GM19395 (cell line): ENCODE results near the gene RPA3.

Experiments used
- ATAC-seq: cut with Tn5 transposase; IDR thresholded peaks from one replicate; pipeline ENCODE4 v1.9.1; 2021; ENCODE audit warnings: mild to moderate bottlenecking, moderate library complexity; ENCODE audit not compliant: unreplicated experiment

Gene RPA3

GRCh38 chr7:7736671-7737070, 18.3 kb upstream of the RPA3 start:
- no peak for ATAC-seq

- no peak for ATAC-seq
Measured at GRCh38 chr7:7732621-7733281, 14.3 kb upstream of the RPA3 start.

DNA sequence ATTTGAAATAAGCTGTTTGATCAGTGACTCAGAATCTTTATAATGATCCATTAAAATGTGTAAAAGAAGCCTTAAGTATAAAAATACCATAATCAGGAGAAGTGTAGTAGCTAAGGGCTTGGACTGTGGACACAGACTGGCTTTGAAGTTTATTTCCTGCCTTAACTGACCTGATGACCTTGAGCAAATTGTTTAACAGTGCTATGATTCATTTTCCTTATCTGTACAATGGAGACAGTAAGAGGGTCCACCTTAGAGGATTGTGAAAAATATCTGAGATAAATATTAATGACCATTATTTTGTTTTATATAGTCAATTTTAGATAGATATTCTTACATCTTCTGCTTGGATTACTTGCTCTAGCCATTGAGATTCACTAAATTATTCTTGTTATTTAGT, 13.3 kb upstream of the RPA3 start:
- no peak for ATAC-seq

DNA sequence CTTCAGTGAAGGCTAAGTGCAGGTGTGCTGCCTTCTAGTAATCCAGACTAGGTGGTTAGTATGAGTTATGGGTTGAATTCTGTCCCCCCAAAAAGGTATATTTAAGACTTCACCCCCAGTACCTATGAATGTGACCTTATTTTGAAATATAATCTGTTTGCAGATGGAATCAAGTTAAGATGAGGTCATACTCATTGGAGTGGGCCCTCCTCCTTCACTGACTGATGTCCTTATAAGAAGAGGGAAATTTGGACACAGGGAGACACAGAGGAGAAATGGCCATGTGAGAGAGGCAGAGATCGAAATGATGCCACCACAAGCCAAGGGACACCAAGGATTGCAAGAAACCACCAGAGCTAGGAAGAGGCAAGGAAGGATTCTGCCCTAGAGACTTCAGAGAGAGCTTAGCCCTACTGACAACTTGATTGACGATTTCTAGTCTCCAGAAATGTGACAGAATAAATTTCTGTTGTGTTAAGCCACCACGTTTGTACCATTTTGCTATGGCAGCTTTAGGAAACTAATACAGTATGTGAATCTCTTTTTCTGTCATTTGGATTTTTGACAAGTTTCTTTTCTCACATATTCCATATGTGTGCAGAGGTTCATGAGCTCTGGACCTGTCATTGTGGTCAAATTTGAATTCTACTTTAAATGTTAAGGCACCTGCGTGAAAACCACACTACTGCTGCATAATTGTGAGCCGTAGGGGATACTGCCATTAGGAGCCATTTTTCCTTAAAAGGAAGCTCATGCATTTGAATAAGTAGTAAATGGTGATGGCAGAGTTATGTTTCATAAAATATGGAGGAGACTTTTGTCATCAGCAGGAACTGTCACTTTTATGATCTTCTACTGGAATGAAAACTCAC, 2.6 kb upstream of the RPA3 start:
- no peak for ATAC-seq

DNA sequence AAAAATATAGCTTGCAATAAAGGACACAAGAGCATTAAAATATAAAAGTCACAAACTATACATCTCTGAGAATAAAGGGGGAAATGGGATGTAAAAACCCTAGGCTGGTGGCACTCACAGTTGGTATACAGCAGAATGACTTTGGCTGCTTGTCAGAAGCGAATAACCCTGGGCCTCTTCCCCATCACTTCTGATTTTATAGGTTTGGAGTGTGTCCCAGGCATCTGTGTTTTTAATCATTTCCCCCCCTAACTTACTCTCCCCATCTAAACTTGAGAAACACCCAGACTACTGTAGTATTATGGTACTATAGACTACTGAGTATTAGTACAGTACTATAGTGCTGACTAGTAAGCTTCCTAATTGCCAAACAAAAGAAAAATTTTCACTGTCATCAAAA, 1.8 kb upstream of the RPA3 start:
- no peak for ATAC-seq

DNA sequence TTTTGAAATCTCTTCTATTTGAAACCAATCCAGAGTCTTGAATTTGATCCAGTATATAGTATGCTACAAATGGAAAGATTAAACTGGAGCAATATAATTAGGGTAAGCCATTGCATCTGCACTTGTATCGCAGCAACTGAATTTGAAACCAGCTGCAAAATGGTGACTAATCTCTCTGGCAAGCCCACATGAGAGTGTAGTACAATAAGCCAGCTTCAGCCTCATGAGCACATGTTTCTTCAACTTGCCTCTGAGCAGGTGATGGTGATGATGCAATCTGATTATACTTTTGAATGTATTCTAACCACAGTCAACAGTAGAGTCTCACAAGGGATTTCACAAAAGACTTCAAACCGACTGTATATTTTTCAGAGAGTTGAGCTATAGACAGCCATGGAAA, 829 bp upstream of the RPA3 start:
- peak; percentile 98 for ATAC-seq

DNA sequence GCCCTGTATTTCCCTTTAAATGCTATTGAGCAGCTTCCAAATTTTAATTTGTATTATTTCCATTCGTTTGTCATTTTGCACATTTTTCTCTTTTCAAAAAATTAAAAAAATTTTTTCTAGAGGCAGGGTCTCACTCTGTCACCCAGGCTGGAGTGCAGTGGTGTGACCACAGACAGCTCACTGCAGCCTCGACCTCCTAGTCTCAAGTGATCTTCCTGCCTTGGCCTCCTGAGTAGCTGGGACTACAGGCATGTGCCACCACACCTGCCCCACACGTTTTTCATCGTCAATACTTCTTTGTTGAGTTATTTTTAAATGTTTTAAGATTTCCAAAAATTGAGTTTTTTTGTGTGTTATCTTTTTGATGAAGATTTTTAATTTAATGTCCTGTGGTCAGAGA, 4.7 kb downstream of the RPA3 start:
- ATAC-seq, result no peak

- no peak for ATAC-seq
Measured at GRCh38 chr7:7710469-7710868, 7.9 kb downstream of the RPA3 start.

DNA sequence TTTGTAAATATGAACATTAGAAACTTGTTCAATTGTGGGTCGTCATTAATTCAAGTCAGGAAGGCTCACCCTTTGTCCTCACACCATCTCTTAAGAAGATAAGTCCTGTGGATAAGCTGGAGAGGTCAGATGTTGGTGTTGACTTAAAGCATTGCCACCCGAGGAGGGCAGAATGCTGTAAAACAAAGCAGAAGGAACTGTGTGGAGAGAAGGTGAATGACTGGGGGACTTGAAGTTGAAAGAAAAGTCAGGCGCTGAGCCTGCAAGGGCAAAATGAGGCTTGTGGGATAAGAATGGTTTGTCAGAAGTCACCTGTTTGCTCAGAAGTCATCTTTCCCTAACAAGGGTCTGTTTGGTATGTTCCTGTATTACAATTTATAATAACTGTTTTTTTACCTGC, 9.1 kb downstream of the RPA3 start:
- ATAC-seq, result no peak

- ATAC-seq, result no peak
Measured at GRCh38 chr7:7707806-7708205, 10.6 kb downstream of the RPA3 start.

- ATAC-seq, result no peak
Measured at GRCh38 chr7:7707246-7707645, 11.2 kb downstream of the RPA3 start.

- ATAC-seq, result peak; percentile 33
Measured at GRCh38 chr7:7706556-7707172, 11.7 kb downstream of the RPA3 start.

- peak; percentile 66 for ATAC-seq
Measured at GRCh38 chr7:7706101-7706511, 12.3 kb downstream of the RPA3 start.

- no peak for ATAC-seq
Measured at GRCh38 chr7:7705318-7705717, 13.1 kb downstream of the RPA3 start.

GRCh38 chr7:7704867-7705266, 13.5 kb downstream of the RPA3 start:
- no peak for ATAC-seq

DNA sequence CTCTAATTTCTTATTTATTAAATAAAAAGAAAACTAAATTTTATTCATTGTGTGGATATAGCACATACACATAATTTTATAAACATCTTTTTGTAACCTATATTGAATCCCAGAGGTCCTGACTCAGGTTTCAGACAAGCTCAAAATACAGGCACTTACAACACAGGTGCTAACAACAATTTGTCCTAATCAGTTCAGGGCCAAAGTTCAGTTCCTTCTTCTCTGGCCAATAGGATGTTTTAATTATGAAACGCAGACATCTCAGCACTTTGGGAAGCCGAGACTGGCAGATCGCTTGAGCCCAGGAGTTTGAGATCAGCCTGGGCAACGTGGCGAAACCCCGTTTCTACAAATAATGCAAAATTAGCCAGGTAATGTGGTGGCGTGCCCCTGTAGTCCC, 15.0 kb downstream of the RPA3 start:
- ATAC-seq, result no peak

GRCh38 chr7:7702826-7703225, 15.6 kb downstream of the RPA3 start:
- no peak for ATAC-seq

- peak; percentile 46 for ATAC-seq
Measured at GRCh38 chr7:7701527-7701926, 16.9 kb downstream of the RPA3 start.

DNA sequence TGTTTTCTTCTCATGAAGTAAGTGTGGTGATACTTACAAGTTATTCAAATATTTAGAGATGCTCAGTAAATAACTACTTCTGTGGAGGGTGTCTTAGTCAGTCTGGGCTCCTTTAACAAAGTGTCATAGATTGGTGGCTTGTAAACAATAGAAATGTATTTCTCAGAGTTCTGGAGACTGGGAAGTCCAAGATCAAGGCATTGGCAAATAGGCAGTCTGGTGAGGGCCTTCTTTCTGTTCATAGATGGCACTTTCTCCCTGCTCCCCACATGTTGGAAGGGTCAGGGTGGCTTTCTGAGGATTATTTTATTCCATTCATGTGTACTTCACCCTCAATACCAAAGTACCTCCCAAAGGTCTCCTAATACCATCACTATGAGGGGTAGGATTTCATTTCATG, 18.4 kb downstream of the RPA3 start:
- no peak for ATAC-seq

DNA sequence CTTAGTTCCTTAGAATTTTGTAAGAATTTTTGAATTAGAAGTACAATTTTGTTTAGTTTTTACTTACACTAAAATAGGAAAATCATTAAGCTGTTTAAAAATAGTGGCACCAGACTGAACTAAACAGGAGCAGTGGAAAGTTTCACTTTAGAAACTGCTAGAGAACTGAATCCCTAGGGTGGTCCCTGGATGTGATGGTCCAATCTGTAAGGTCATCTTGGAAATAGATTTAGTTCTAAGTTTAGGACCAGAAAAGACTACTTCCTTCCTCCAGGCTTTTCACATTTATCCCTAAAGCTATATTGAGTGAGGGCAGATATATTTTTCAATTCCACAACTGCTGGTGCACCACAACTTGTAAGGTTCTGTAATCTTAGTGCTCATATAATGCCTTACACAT, 19.0 kb downstream of the RPA3 start:
- no peak for ATAC-seq

- no peak for ATAC-seq
Measured at GRCh38 chr7:7698930-7699329, 19.5 kb downstream of the RPA3 start.
